Epithelial cell of proximal tubule (primary cell): ENCODE measurements around the gene C17orf100. TPM values are rescaled to one million over a fixed set of nuclear protein-coding genes. Genes with fewer than 3 reads are reported as not detected.
"Not testable (repeated sequence)": the region's sequence is repeated elsewhere in the genome, so short reads cannot be mapped to it uniquely, and the experiment has no call there.

Experiments used
- DNase-seq: peaks from one replicate; pipeline ENCODE4 v3.0.0-alpha.2; 2011; ENCODE audit warnings: low read depth
- H3K4me3 ChIP-seq: 2 replicates; pipeline ENCODE4 v1.5.1; 2011; ENCODE audit warnings: low read depth, mild to moderate bottlenecking, low read length
- CTCF ChIP-seq: conservative IDR thresholded peaks from 2 replicates; pipeline ENCODE4 v1.5.1; 2012; ENCODE audit warnings: low read depth, mild to moderate bottlenecking, low read length
- total RNA-seq: library from RNA; depleted of rRNA; stranded (reverse); fragments of >200 nt; gene quantifications from 2 replicates; pipeline ENCODE4 v1.2.3, GENCODE V29; 2015

C17orf100 gene
- total RNA-seq, 1 donor from 2014 or later: 1.2 TPM

DNA sequence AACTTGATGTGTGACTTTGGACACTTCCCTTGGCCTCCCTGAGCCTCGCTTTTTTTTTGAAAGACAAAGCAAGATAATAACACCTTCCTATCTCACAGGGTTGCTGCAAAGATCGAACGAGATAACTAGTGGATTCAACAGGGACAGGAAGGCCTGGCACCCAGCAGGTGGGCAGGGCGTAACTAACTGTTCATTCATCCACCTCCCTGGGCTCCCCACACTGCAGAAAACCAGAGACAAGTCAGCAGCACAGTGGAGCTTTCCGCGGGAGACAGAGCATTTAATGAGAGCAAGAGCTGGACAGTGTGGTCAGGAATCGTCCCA, 32.9 kb downstream of the C17orf100 start:
- no peak for TF ChIP-seq CTCF

DNA sequence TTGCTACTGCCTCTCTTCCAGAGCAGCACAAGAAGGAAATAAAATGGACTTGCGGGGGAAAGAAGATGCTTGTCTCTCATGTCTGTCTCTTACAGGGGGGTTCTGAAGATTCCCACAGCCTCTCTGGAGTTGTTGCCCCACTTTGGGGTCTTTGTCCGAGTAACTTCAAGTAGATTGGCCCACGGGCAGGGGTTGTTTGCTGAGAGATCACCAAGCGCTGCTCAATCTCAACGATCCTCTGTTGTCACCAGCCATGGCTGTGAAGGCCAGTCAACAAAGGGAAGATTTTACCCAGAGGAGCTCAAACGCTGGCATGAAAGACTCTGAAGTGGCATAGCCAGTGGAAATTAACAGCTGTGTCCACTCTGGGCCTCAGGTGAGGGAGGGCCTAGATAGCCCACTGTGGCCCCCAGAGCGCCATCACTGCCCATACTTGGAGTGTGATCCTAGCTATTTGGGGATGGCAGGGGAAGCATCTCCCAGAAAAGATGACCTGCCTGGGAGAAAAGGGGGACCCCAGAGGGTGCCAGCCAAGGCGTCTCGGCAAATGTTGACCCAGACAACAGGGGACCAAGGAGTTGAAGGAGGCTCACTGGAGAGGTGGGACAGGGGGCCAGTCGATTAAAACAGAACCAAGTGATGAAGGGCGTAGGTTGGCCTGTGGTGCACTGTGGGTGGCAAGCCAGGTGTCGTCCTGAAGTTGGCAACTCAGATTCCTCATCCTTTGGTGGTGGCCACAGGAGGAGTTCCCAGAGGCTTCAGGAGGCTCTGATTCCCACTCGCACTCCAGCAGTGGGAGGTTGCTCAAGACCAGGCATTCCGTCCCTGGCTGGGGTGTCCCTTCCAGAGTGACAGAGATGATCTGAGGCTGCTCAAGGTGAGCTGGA, 33.6 kb downstream of the C17orf100 start:
- no peak for TF ChIP-seq CTCF
- no peak for DNase-seq
- H3K4me3 ChIP-seq: no peak overlapping the region

More for the DNA sequence above, 32.9 kb downstream of the C17orf100 start:
- H3K4me3 ChIP-seq: no peak overlapping the region
- DNase-seq: no peak

DNA sequence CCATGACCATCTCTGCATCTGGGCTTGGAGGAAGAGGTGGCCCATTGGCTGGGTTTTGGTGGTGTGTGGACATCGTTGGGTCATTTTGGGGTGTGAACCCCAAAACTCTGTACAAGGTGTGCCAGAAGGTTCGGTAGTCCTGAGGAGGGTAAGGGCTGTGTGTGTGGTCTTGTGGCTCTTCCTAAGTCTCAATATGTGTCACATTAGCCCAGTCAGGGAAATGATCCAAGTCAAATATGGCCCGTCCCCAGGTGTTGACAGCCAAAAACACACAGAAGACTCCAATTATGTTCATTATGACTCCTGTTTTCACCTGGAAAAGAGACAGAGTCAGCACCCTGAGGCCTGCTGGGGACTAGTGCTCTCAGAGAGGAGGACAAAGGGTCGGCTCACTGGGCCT, 34.5 kb downstream of the C17orf100 start:
- DNase-seq: no peak
- TF ChIP-seq CTCF: no peak
- no peak overlapping the region for H3K4me3 ChIP-seq

DNA sequence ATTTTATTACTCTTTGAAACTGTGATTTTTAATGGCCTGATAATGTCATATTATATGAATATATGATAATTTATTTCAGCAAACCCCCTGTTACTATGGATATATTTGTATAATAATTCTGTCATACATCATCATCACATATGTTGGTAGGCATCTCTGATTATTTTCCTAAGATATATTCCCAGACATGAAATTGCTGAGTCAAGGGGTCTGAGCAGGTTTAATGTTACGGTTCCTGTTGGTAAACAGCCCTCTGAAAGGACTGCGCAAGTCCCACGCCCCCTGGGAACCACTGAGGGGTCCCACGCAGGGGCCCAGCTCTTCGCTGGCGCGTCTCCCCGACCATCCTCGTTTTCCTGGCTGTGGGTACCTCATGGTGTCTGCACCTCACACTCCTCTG, 37.4 kb downstream of the C17orf100 start:
- TF ChIP-seq CTCF: no peak
- no peak overlapping the region for H3K4me3 ChIP-seq
- no peak for DNase-seq

- no peak overlapping the region for H3K4me3 ChIP-seq
- DNase-seq: no peak
- TF ChIP-seq CTCF: no peak
Measured at GRCh38 chr17:6690641-6691040, 39.1 kb downstream of the C17orf100 start.

DNA sequence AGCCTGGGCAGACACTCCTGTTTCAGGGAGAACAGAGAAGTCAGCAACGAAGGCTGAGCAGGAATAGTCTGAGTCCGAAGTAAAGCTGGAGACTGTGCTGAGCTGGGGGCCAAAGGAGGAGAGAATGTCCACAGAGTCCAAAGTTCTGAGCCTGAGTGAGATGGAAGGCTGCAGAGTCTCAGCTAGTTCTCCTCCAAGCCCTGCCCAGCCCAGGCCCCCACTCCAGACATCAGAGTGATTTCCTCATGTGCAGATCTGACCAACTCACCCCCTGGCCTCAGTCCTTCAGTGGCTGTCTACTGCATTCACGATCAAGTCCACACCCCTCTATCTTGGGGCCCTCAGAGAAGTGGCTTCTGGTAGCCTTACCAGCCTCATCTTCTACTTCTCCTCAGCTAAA, 40.0 kb downstream of the C17orf100 start:
- no peak overlapping the region for H3K4me3 ChIP-seq
- no peak for DNase-seq
- TF ChIP-seq CTCF: no peak

- not testable (repeated sequence) for DNase-seq
Measured at GRCh38 chr17:6691958-6692357, 40.4 kb downstream of the C17orf100 start.

More at GRCh38 chr17:6691958-6692357, 40.4 kb downstream of the C17orf100 start:
- H3K4me3 ChIP-seq: not testable (repeated sequence)
